Right lobe of liver (tissue), 6 donors: ENCODE results near the gene PTPN11. TPM values are rescaled to one million over a fixed set of nuclear protein-coding genes. Genes with fewer than 3 reads are reported as not detected.

Experiments
- ATAC-seq, 4 donors: fragments of 200-7000 bp; cut with Tn5 transposase; one replicate each; pipeline ENCODE4 v1.9.1; 2020; ENCODE audit warnings: mild to moderate bottlenecking in 4 of 4, moderate library complexity in 4 of 4
- DNase-seq, 3 donors: peaks; one replicate each; pipeline ENCODE4 v3.0.0-alpha.2; 2020
- H3K27ac ChIP-seq, 3 donors: fragments of 200-600 bp; one replicate each; pipeline ENCODE4 v1.8.0; 2022
- H3K27me3 ChIP-seq, 2 donors: fragments of 200-600 bp; one replicate each; pipeline ENCODE4 v1.8.0; 2022
- H3K36me3 ChIP-seq, 4 donors: fragments of 200-600 bp; sonication (generic) in 1 of 4; one replicate each; pipeline versions ENCODE4 v1.5.1 to v1.8.0; 2017 to 2022; ENCODE audit warnings: control low read depth in 1 of 4
- H3K4me1 ChIP-seq, 4 donors: fragments of 200-600 bp; sonication (generic) in 1 of 4; one replicate each; pipeline versions ENCODE4 v1.5.1 to v1.8.0; 2017 to 2022; ENCODE audit warnings: control low read depth in 1 of 4
- H3K4me3 ChIP-seq, 3 donors: fragments of 200-600 bp; one replicate each; pipeline ENCODE4 v1.8.0; 2022
- H3K9me3 ChIP-seq, 4 donors: fragments of 200-600 bp; sonication (generic) in 1 of 4; one replicate each; pipeline versions ENCODE4 v1.5.1 to v1.8.0; 2017 to 2022; ENCODE audit warnings: control low read depth in 1 of 4
- CTCF ChIP-seq, 4 donors: fragments of 200-600 bp in 3 of 4; fragments of 450-650 bp in 1 of 4; IDR thresholded peaks; one replicate each; pipeline versions ENCODE4 v1.5.1 to v1.8.0; 2016 to 2022; ENCODE audit warnings: antibody characterized with exemption in 4 of 4, mild to moderate bottlenecking in 2 of 4
- POLR2A ChIP-seq: fragments of 450-650 bp; IDR thresholded peaks from one replicate; pipeline ENCODE4 v1.6.1; 2017; ENCODE audit warnings: antibody characterized with exemption, mild to moderate bottlenecking
- WGBS: methylation state at CpG from one replicate; pipeline ENCODE4 v1.1.6; 2018; ENCODE audit warnings: low coverage, low lambda C conversion rate; ENCODE audit not compliant: insufficient coverage; ENCODE audit errors: missing lambda C conversion rate; 5-methylcytosine and 5-hydroxymethylcytosine counted together
- intact Hi-C, 2 donors: fragments of 100-400 bp; cut with DNase I; formaldehyde crosslinking; loops; one replicate each; pipeline versions ENCODE4 v1.11.2 to v1.14.1; 2022
- total RNA-seq, 6 experiments: library from RNA; depleted of rRNA in 2 of 6; stranded (reverse); fragments of >200 nt in 2 of 6; fragmentation: NEBNext Ultra II Directional in 3 of 6; extraction: Animal tissue kit (Norgen Biotek cat#: 25700) in 3 of 6; gene quantifications; one replicate each; pipeline versions ENCODE4 v1.1.0 to v1.2.4, GENCODE V29; 2016 to 2023
- donor health status: DM: no; HTN: yes; CAD: no.
- donor health status: DM: no; HTN: no; CAD: no.
- donor health status: DM: no; HTN: no; CAD: no.
- donor health status: DM: no; HTN: yes; CAD: no.
- donor health status: DM: no; HTN: yes; CAD: no.

The PTPN11 gene
- total RNA-seq, 6 experiments from 2014 or later = 66.4 to 77.7 (median 68.6) TPM

DNA sequence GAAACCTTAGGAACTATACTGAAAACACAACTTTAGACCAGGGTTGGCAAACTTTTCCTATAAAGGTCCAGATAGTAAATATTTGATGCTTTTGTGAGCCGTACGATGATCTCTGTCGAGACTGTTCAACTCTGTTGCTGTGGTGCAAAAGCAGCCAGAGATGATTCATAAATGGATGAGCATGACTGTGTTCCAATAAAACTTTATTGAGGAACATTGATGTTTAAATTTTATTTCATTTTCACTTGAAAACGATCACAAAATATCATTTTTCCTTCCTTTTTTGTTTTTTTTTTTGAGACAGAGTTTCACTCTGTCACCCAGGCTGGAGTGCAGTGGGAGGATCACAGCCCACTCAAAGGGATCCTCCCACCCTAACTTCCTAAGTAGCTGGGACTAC, 105.5 kb downstream of the PTPN11 start:
- no peak for DNase-seq
- Histone ChIP-seq H3K4me1 (no peaks in the 10 kb centered on the region), H3K9me3 (no peaks in the 10 kb centered on the region), H3K27ac (no peak overlapping the region), H3K27me3 (no peaks in the 10 kb centered on the region), H3K4me3 (no peak overlapping the region), H3K36me3 (no peaks in the 10 kb centered on the region)
- ATAC-seq = no peak
- intact Hi-C loops = no loop called here
- TF ChIP-seq POLR2A (no peak), CTCF (IDR thresholded peaks at IDR 0.05) (no peak)
- 88% methylated on average over 4 of the region's 4 CpGs for WGBS

DNA sequence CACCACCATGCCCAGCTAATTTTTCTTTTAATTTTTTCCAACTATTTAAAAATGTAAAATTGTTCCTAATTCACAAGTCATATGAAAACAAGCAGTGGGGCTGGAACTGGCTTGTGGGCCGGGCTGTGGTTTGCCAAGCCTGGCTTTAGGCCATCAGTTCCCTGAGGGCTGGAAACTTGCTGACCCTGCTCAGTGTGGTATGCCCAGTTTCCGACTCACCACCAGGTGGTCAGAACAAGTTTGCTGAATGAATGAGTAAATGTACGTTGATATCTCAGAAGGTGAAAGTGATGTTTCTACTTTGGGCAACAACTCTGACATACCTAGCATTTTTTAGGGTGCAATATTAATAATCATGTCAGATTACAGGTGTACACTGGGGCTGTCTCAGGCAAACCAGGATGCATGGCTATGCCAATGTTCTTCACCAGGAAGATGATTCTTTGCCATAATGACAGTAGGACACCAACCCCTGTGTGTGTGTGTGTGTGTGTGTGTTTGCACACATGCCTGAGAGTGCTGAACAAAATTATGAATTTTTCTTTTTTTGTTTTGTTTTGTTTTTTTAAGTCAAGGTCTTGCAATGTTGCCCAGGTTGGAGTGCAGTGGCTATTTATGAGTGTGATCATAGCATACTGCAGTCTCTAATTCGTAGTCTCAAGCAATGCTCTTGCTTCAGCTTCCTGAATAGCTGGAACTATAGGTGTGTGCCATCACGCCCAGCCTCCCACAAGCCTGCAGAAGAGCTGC, 106.1 kb downstream of the PTPN11 start:
- 56% methylated on average over 4 of the region's 5 CpGs for WGBS

GRCh38 chr12:112525426-112525809, 106.7 kb downstream of the PTPN11 start:
- no peak for TF ChIP-seq CTCF (IDR thresholded peaks at IDR 0.05)
- TF ChIP-seq POLR2A = no peak
- 89% methylated on average over 5 of the region's 6 CpGs for WGBS
- Histone ChIP-seq H3K4me3 (no peak overlapping the region), H3K36me3 (no peaks in the 10 kb centered on the region), H3K4me1 (no peaks in the 10 kb centered on the region), H3K27ac (no peak overlapping the region), H3K27me3 (no peaks in the 10 kb centered on the region), H3K9me3 (no peaks in the 10 kb centered on the region)
- intact Hi-C loops = no loop called here
- no peak for ATAC-seq
- no peak for DNase-seq

More for the DNA sequence above, 106.1 kb downstream of the PTPN11 start:
- DNase-seq (no peak), ATAC-seq (no peak)
- no peaks in the 10 kb centered on the region for H3K4me1 ChIP-seq
- H3K9me3 ChIP-seq = no peaks in the 10 kb centered on the region
- H3K27ac ChIP-seq = no peak overlapping the region
- H3K4me3 ChIP-seq = no peak overlapping the region
- H3K27me3 ChIP-seq = no peaks in the 10 kb centered on the region
- TF ChIP-seq POLR2A = no peak
- no peak for TF ChIP-seq CTCF (IDR thresholded peaks at IDR 0.05)
- H3K36me3 ChIP-seq = no peaks in the 10 kb centered on the region
- intact Hi-C loops = no loop called here

DNA sequence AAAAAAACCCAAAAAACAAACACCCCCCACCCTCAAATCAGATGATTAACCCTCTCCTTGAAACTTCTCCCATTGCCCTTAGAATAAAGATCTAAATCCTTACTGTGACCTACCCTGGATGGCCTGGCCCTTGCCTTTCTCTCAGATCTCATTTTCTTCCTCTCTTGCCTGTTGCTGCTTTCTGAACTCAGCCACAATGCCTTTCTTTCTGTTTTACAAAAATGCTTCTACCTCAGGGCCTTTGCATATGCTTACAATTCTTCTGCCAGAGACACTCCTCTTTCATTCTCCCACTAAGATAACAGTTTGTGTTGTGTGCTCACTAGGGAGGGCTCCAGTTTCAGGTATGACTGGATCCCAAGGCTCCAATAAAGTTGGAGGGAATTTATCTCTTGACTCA, 108.3 kb downstream of the PTPN11 start:
- no peak for TF ChIP-seq POLR2A
- no peak for TF ChIP-seq CTCF (IDR thresholded peaks at IDR 0.05)
- no peak overlapping the region for H3K4me3 ChIP-seq
- no peak overlapping the region for H3K27ac ChIP-seq
- no peak for ATAC-seq
- intact Hi-C loops = no loop called here
- no peaks in the 10 kb centered on the region for H3K36me3 ChIP-seq
- H3K9me3 ChIP-seq = no peaks in the 10 kb centered on the region
- no peak for DNase-seq
- no peaks in the 10 kb centered on the region for H3K4me1 ChIP-seq
- H3K27me3 ChIP-seq = no peaks in the 10 kb centered on the region

GRCh38 chr12:112527501-112527900, 108.8 kb downstream of the PTPN11 start:
- TF ChIP-seq CTCF (IDR thresholded peaks at IDR 0.05) (no peak), POLR2A (no peak)
- H3K36me3 ChIP-seq = no peaks in the 10 kb centered on the region
- no peaks in the 10 kb centered on the region for H3K27me3 ChIP-seq
- no peak for DNase-seq
- no peak for ATAC-seq
- intact Hi-C loops = no loop called here
- no peaks in the 10 kb centered on the region for H3K9me3 ChIP-seq
- H3K4me3 ChIP-seq = no peak overlapping the region
- whole genome bisulfite sequencing = 81% methylated on average over 4 of the region's 4 CpGs
- no peaks in the 10 kb centered on the region for H3K4me1 ChIP-seq
- H3K27ac ChIP-seq = no peak overlapping the region
